Measurements from ENCODE around the gene RTN4R. TPM values are rescaled to one million over a fixed set of nuclear protein-coding genes. Genes with fewer than 3 reads are reported as not detected.

Gene RTN4R
- total and polyA plus RNA-seq, 2 of the 8 experiments (the other 6 are each of a cell fraction or from before 2014, with no cell fraction given) = 21.8 to 41.3 TPM

- H3K36me3 ChIP-seq (ENCODE audit: control insufficient read depth in 2 of 4, insufficient read depth in 4 of 4, low read length in 3 of 4) = peaks cover 0 to 14% (median 0%) of the 10 kb centered on the region in 4 experiments; a peak in 2 of 8 replicates
- no peak overlapping the region for H2BK20ac ChIP-seq (ENCODE audit: low read length)
- no peaks in the 10 kb centered on the region for H3K9me3 ChIP-seq (ENCODE audit: insufficient read depth in 2 of 2, low read depth in 1 of 2, low read length in 1 of 2)
- no peak overlapping the region for H3K23ac ChIP-seq (ENCODE audit: insufficient read length)
- TF ChIP-seq CTCF (IDR thresholded peaks at IDR 0.05; ENCODE audit: control extremely low read depth in 1 of 3, insufficient read depth in 1 of 3, low read depth in 1 of 3, low read length in 3 of 3) = peak in 1 of 3 experiments; percentile 18; a peak in 1 of 4 replicates
- TF ChIP-seq CTBP2 (IDR thresholded peaks at IDR 0.05; ENCODE audit: borderline replicate concordance, insufficient read depth, insufficient read length, low read length) = no peak
- H3K14ac ChIP-seq (ENCODE audit: insufficient read length) = no peak overlapping the region
- no peaks in the 10 kb centered on the region for H3K27me3 ChIP-seq (replicated peaks in 1 of 4; ENCODE audit: control insufficient read depth in 3 of 4, extremely low read depth in 1 of 4, insufficient read depth in 3 of 4, low read length in 3 of 4)
- FAIRE-seq (no peak), DNase-seq (ENCODE audit: low read depth in 1 of 2, low spot score in 2 of 2) (no peak)
- CTCF ChIA-PET (ENCODE audit: partially characterized antibody) = interaction anchor here (0.6 to 6.5 kb wide), 25 partner anchors 12 to 262 kb away, joined by 3 to 93 read pairs (median 9); partner anchors contain the start of gene CCDC188
- peak overlapping the region; percentile 68; the same call in 1 of the 2 replicates for H4K8ac ChIP-seq (ENCODE audit: extremely low read depth, insufficient read depth, low read length)
- H3K4me2 ChIP-seq (ENCODE audit: insufficient read depth in 1 of 2, low read depth in 2 of 2, low read length in 2 of 2) = no peak overlapping the region
- H3K27ac ChIP-seq (ENCODE audit: low read depth, low read length) = no peak overlapping the region; the same call in 1 of the 2 replicates
- POLR2A ChIA-PET (ENCODE audit: partially characterized antibody) = interaction anchor here (1.2 kb wide), 1 partner anchor 64 kb away, joined by 3 read pairs; no protein-coding TSS in a partner anchor
- no peak overlapping the region for H2AFZ ChIP-seq (ENCODE audit: low read length)
- H3K4me1 ChIP-seq (replicated peaks in 1 of 4; ENCODE audit: control insufficient read depth in 3 of 4, insufficient read depth in 4 of 4, low read length in 3 of 4) = peaks cover 0 to 27% (median 16%) of the 10 kb centered on the region in 4 experiments; a peak in 6 of 7 replicates
- no peak overlapping the region for H2AK5ac ChIP-seq (ENCODE audit: low read depth, low read length)
- no peak overlapping the region for H2BK120ac ChIP-seq (replicated peaks; ENCODE audit: low read depth, low read length)
- H2BK5ac ChIP-seq (ENCODE audit: low read depth, low read length) = peak overlapping the region; percentile 84
- no peak overlapping the region; a peak in 1 of 7 replicates for H3K9ac ChIP-seq (replicated peaks in 1 of 4; ENCODE audit: extremely low read depth in 1 of 4, low read depth in 3 of 4, low read length in 3 of 4)
- 0 out of 2 replicates have a peak overlapping the region, but pooled peaks have one; percentile 68 for H2BK12ac ChIP-seq (ENCODE audit: low read depth, low read length)
- peaks cover 1 to 3% of the 10 kb centered on the region in 2 experiments for H4K20me1 ChIP-seq (replicated peaks in 1 of 2; ENCODE audit: control insufficient read depth in 1 of 2, insufficient read depth in 2 of 2, low read length in 2 of 2)
- WGBS, 2 experiments (ENCODE audit: extremely low coverage in 1 of 2, insufficient coverage in 1 of 2, insufficient read length in 1 of 2, insufficient replicate concordance in 2 of 2, low coverage in 1 of 2, low lambda C conversion rate in 2 of 2, missing lambda C conversion rate in 1 of 2) = 74% methylated on average over 9 of the region's 9 CpGs; no CpG with 5 or more reads in 1 of the 2 experiments
- peaks cover 4% of the 10 kb centered on the region for H3K79me1 ChIP-seq (ENCODE audit: low read depth, low read length)
- no peaks in the 10 kb centered on the region for H3K79me2 ChIP-seq (ENCODE audit: control insufficient read depth in 1 of 2, insufficient read depth in 2 of 2, low read length in 2 of 2)
- no peaks in the 10 kb centered on the region for H3K23me2 ChIP-seq (ENCODE audit: low read depth, low read length)
- no peak overlapping the region for H3K56ac ChIP-seq (replicated peaks; ENCODE audit: insufficient read length, low read depth, low read length)
- H4K91ac ChIP-seq (replicated peaks; ENCODE audit: insufficient read length, low read length) = peak overlapping the region; percentile 85
- H3K4me3 ChIP-seq (ENCODE audit: extremely low read depth in 1 of 4, insufficient read depth in 2 of 4, low read depth in 3 of 4, low read length in 4 of 4) = no peak overlapping the region
- H3K18ac ChIP-seq (ENCODE audit: extremely low read depth, low read length) = no peak overlapping the region; the same call in 1 of the 2 replicates
- H4K5ac ChIP-seq (ENCODE audit: insufficient read length, low read depth, low read length) = no peak overlapping the region
- H2BK15ac ChIP-seq (ENCODE audit: low read length) = 0 out of 2 replicates have a peak overlapping the region, but pooled peaks have one; percentile 72
- H3K4ac ChIP-seq (replicated peaks; ENCODE audit: insufficient read length, low read depth, low read length) = peak overlapping the region; percentile 78
Observed at GRCh38 chr22:20239676-20240446, 28.3 kb downstream of the RTN4R start.

Measured in H1 (cell line).